ENCODE measurements around the gene SVIL.
"Not testable (repeated sequence)": the region's sequence is repeated elsewhere in the genome, so short reads cannot be mapped to it uniquely, and the experiment has no call there.

The SVIL gene

DNA sequence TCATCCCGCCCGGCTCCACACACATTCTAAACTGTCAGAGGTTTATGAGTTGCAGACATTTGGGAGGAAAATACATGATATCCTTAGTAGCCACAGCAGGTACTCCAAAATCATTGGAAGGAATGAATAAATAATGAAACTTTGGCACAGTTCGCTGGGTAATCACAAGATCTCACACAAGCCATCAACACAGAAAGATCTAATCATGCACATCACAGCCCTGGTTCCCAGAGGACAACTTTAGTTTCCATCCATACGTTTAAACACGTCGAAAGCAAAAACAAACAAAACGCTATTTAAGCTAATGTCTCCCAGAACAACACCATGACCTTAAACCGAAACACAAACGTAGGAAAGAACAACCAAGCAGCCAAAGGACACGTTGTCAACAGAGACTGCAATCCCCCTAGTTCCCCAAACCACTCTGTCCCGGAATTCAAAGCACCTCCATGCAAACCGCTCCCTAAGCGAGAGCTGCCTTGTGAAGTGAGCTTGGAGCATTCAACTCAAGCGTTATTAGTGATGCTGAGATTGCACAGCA is 12.3 kb downstream of the SVIL start:
- no peak overlapping the region for H3K4me3 ChIP-seq (ENCODE audit: low read depth, low read length)
- H3K4me1 ChIP-seq (ENCODE audit: control insufficient read depth, insufficient read depth, low read length, unreplicated experiment) = peaks cover 41% of the 10 kb centered on the region
- no peaks in the 10 kb centered on the region for H3K36me3 ChIP-seq (ENCODE audit: insufficient read depth, low read length)
- no peak overlapping the region for H2AFZ ChIP-seq (ENCODE audit: low read length, unreplicated experiment)
- H3K27me3 ChIP-seq (ENCODE audit: insufficient read depth, low read length) = no peaks in the 10 kb centered on the region
- H3K27ac ChIP-seq (ENCODE audit: low read depth, low read length) = no peak overlapping the region
- peaks cover 53% of the 10 kb centered on the region for H3K79me2 ChIP-seq (ENCODE audit: control insufficient read depth, insufficient read depth, low read length, unreplicated experiment)

DNA sequence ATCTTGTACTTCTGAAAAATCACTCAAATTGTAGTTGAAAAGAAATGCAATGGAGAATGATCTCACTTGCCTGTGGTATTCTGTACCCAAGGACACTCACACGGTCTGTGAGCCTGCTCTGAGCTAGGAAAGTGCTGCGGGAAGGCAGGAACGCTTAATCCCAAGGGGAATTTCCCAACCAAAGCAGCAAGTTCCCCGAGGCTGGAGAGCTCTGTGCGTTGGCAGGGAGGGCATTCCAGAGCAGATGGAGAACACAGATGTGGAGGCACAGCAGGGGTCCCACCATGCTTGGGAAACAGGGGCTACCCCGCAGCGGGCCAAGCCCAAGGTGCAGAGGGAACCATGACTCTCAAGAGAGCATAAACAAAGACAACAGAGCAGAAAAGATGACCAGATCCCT is 13.6 kb downstream of the SVIL start:
- Histone ChIP-seq H3K27me3 (ENCODE audit: insufficient read depth, low read length) (no peaks in the 10 kb centered on the region), H3K36me3 (ENCODE audit: insufficient read depth, low read length) (no peaks in the 10 kb centered on the region), H2AFZ (ENCODE audit: low read length, unreplicated experiment) (no peak overlapping the region), H3K4me1 (ENCODE audit: control insufficient read depth, insufficient read depth, low read length, unreplicated experiment) (peaks cover 36% of the 10 kb centered on the region), H3K27ac (ENCODE audit: low read depth, low read length) (peak overlapping the region; percentile 49; the same call in 1 of the 2 replicates), H3K79me2 (ENCODE audit: control insufficient read depth, insufficient read depth, low read length, unreplicated experiment) (peaks cover 51% of the 10 kb centered on the region), H3K4me3 (ENCODE audit: low read depth, low read length) (no peak overlapping the region)

DNA sequence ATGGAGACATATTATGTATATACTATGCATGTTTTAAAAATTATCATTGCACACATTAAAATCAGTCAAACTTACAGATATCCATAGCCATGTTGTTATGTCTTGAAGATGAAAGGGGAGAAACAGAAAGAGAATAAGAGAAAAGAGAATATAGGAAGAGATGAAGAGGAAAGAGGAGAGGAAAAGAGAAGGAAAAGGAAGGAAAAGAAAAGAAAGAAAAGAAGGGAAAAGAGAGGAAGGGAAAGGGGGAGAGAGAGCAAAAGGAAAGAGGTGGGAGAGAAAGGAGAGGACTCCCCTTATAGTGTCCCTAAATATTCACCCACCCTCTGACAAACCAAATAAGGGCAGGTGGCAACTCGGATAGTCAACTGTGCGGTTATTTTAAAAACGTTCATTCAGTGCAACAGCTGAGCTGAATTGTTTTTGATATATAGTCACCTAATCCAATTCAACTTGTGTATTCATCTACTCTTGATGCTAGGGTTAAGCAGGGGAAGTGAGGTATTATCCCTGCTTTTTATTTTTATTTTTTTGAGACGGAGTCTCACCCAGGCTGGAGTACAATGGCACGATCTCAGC is 14.6 kb downstream of the SVIL start:
- peaks cover 36% of the 10 kb centered on the region for H3K4me1 ChIP-seq (ENCODE audit: control insufficient read depth, insufficient read depth, low read length, unreplicated experiment)
- H3K27me3 ChIP-seq (ENCODE audit: insufficient read depth, low read length) = no peaks in the 10 kb centered on the region
- no peak overlapping the region for H3K27ac ChIP-seq (ENCODE audit: low read depth, low read length)
- H3K4me3 ChIP-seq (ENCODE audit: low read depth, low read length) = no peak overlapping the region
- H2AFZ ChIP-seq (ENCODE audit: low read length, unreplicated experiment) = no peak overlapping the region
- peaks cover 53% of the 10 kb centered on the region for H3K79me2 ChIP-seq (ENCODE audit: control insufficient read depth, insufficient read depth, low read length, unreplicated experiment)
- no peaks in the 10 kb centered on the region; the same call in 1 of the 2 replicates for H3K36me3 ChIP-seq (ENCODE audit: insufficient read depth, low read length)

DNA sequence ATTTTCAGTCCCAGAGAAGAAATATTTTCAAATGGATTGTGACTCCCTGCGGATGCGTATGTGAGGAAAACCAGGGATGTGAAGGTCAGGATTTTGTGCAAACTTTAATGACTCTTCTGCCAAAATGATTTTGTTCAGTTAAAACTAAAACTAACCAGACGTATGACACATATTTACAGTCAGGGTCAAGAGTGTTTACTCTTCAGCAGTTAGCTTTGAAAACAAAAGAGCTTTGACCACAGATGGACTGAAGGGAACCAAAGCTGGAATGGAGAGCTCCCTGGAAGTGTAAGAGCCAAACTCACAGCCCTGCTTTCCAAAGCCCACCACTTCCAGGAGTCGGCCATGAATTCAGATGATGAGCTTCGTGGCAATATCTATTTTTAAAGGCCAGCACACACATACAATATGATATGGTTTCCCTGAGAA is 15.5 kb downstream of the SVIL start:
- Histone ChIP-seq H3K36me3 (ENCODE audit: insufficient read depth, low read length) (no peaks in the 10 kb centered on the region; the same call in 1 of the 2 replicates), H3K79me2 (ENCODE audit: control insufficient read depth, insufficient read depth, low read length, unreplicated experiment) (peaks cover 53% of the 10 kb centered on the region), H3K27me3 (ENCODE audit: insufficient read depth, low read length) (no peaks in the 10 kb centered on the region), H3K27ac (ENCODE audit: low read depth, low read length) (peak overlapping the region; percentile 44), H3K4me3 (ENCODE audit: low read depth, low read length) (peak overlapping the region; percentile 56), H2AFZ (ENCODE audit: low read length, unreplicated experiment) (no peak overlapping the region), H3K4me1 (ENCODE audit: control insufficient read depth, insufficient read depth, low read length, unreplicated experiment) (peaks cover 35% of the 10 kb centered on the region)

DNA sequence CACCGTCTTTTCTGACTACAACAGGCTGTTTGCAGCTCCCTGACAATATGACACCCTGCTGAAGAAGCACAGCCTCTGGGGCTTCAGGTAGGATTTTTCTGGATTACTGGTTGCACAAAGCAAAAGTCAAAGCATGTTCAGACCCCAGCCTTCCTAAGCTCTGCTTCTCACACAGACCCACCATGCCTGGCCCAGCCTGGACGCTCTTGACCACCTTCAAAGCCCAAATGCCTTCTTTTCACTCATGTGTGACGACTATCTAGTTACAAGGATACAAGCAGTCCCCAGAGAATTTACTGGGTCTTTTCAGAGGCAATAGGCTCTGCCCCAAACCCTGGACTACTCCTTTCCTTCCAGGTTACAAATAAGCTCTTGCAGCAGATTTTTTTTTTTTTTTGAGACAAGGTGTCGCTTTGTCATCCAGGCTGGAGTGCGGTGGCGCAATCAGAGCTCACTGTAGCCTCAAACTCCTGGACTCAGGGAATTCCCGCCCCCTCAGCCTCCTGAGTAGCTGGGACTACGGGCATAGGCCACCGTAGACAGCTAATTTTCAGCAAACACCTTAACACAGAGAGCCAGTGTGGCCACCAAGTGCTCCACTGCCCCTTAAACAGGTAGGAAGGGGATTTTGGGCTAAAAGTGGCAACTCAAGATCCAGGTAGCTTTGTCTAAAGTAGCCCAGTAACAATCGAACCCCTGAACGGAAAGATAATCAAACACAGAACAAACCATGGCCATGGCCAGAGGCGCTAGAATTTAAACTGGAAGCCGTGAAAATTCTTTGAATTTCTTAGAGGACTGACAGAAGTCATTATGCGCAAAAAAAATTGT is 16.2 kb downstream of the SVIL start:
- H3K79me2 ChIP-seq (ENCODE audit: control insufficient read depth, insufficient read depth, low read length, unreplicated experiment) = peaks cover 55% of the 10 kb centered on the region
- H3K4me1 ChIP-seq (ENCODE audit: control insufficient read depth, insufficient read depth, low read length, unreplicated experiment) = peaks cover 32% of the 10 kb centered on the region
- no peak overlapping the region for H2AFZ ChIP-seq (ENCODE audit: low read length, unreplicated experiment)
- no peaks in the 10 kb centered on the region; the same call in 1 of the 2 replicates for H3K36me3 ChIP-seq (ENCODE audit: insufficient read depth, low read length)
- H3K4me3 ChIP-seq (ENCODE audit: low read depth, low read length) = peak overlapping the region; percentile 56
- peak overlapping the region; percentile 44 for H3K27ac ChIP-seq (ENCODE audit: low read depth, low read length)
- no peaks in the 10 kb centered on the region for H3K27me3 ChIP-seq (ENCODE audit: insufficient read depth, low read length)

DNA sequence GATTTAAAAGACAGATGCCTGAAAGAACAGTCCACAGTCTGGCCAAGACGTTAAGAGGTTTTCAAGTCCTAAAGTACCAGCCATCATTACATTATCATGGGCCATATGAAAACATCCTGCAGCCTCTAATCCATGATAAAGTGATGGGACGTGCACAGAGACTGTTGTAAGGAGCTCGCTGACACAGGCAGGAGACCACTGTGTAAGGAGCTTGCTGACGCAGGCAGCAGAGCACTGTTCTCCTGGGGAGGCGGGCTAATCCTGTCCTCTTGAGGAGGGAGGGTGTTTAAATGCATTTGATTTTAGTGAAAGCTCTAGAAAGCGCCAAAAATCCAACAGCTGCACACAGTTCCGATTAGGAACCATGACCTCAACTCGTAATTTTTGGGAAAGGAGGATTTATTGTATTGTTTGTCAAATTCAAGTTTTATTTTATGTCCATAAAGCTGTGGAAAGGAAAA is 16.9 kb downstream of the SVIL start:
- Histone ChIP-seq H3K4me1 (ENCODE audit: control insufficient read depth, insufficient read depth, low read length, unreplicated experiment) (peaks cover 32% of the 10 kb centered on the region), H3K27ac (ENCODE audit: low read depth, low read length) (no peak overlapping the region), H2AFZ (ENCODE audit: low read length, unreplicated experiment) (no peak overlapping the region), H3K36me3 (ENCODE audit: insufficient read depth, low read length) (no peaks in the 10 kb centered on the region; the same call in 1 of the 2 replicates), H3K4me3 (ENCODE audit: low read depth, low read length) (no peak overlapping the region), H3K79me2 (ENCODE audit: control insufficient read depth, insufficient read depth, low read length, unreplicated experiment) (peaks cover 57% of the 10 kb centered on the region), H3K27me3 (ENCODE audit: insufficient read depth, low read length) (no peaks in the 10 kb centered on the region)

DNA sequence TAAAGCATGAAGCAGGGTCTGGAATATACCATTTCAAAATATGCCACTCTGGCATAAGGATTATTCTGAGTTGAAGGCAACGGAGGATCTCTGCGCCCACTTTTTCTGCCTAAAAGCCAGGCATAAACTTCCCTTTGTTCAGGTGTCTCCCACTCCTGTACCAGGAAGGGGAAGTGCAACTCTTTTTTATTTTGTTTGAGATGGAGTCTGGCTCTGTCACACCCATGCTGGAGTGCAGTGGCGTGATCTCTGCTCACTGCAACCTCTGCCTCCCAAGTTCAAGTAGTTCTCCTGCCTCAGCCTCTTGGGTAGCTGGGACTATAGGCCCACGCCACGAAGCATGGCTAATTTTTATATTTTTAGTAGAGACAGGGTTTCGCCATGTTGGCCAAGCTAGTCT is 18.2 kb downstream of the SVIL start:
- Histone ChIP-seq H3K27ac (ENCODE audit: low read depth, low read length) (no peak overlapping the region), H3K4me3 (ENCODE audit: low read depth, low read length) (no peak overlapping the region), H3K27me3 (ENCODE audit: insufficient read depth, low read length) (no peaks in the 10 kb centered on the region), H3K79me2 (ENCODE audit: control insufficient read depth, insufficient read depth, low read length, unreplicated experiment) (peaks cover 46% of the 10 kb centered on the region), H2AFZ (ENCODE audit: low read length, unreplicated experiment) (no peak overlapping the region), H3K36me3 (ENCODE audit: insufficient read depth, low read length) (no peaks in the 10 kb centered on the region; the same call in 1 of the 2 replicates), H3K4me1 (ENCODE audit: control insufficient read depth, insufficient read depth, low read length, unreplicated experiment) (peaks cover 32% of the 10 kb centered on the region)

DNA sequence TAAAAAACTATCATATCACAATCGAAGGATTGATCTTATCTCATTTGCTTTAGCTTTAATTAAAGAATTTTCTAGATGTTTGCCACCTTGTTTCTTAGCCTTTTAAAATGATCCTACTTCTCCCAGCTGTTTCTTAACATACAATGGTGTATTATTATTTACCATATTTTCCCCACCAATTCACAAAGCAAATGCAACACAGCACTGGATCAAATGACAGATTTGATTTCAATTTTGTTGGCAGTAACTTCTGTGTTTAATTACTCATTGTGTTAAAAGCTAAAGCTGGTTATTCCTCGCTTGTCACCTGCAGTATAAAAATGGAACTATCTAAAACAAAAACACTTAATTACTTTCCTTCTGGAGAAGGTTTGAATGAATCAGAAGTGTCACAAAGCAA is 19.6 kb downstream of the SVIL start:
- Histone ChIP-seq H3K27ac (ENCODE audit: low read depth, low read length) (no peak overlapping the region), H3K27me3 (ENCODE audit: insufficient read depth, low read length) (no peaks in the 10 kb centered on the region), H3K4me1 (ENCODE audit: control insufficient read depth, insufficient read depth, low read length, unreplicated experiment) (peaks cover 24% of the 10 kb centered on the region), H3K79me2 (ENCODE audit: control insufficient read depth, insufficient read depth, low read length, unreplicated experiment) (peaks cover 34% of the 10 kb centered on the region), H3K36me3 (ENCODE audit: insufficient read depth, low read length) (no peaks in the 10 kb centered on the region; the same call in 1 of the 2 replicates), H3K4me3 (ENCODE audit: low read depth, low read length) (no peak overlapping the region), H2AFZ (ENCODE audit: low read length, unreplicated experiment) (no peak overlapping the region)

DNA sequence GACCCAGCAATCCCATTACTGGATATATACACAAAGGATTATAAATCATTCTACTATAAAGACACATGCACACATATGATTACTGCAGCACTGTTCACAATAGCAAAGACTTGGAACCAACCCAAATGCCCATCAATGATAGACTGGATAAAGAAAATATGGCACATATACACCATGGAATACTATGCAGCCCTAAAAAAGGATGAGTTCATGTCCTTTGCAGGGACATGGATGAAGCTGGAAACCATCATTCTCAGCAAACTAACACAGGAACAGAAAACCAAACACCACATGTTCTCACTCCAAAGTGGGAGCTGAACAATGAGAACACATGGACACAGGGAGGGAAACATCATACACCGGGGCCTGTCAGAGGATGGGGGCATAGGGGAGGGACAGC is 20.5 kb downstream of the SVIL start:
- not testable (repeated sequence) for H3K36me3 ChIP-seq (ENCODE audit: insufficient read depth, low read length); H3K4me3 ChIP-seq (ENCODE audit: low read depth, low read length); H3K27ac ChIP-seq (ENCODE audit: low read depth, low read length); H3K27me3 ChIP-seq (ENCODE audit: insufficient read depth, low read length); H2AFZ ChIP-seq (ENCODE audit: low read length, unreplicated experiment)
- peaks cover 14% of the 10 kb centered on the region for H3K4me1 ChIP-seq (ENCODE audit: control insufficient read depth, insufficient read depth, low read length, unreplicated experiment)
- peaks cover 29% of the 10 kb centered on the region for H3K79me2 ChIP-seq (ENCODE audit: control insufficient read depth, insufficient read depth, low read length, unreplicated experiment)

DNA sequence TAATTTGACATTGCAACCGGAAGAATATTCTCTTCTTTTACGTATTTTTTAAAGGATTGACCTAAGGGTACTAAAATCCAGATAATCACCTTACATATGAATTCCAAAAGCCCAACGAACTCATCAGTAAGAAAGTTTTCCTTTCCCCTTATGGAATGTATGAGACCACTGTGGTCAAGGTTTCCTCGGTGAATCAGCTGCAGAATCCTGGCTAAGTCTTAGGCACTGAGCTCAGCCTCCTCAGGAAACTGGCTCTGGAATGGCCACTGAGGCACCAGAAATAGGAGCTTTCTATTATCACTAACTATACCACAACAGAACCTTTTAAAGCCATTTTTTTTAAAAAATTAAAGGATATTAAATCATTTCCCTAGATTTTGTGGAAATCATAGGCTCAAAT is 21.0 kb downstream of the SVIL start:
- no peak overlapping the region for H2AFZ ChIP-seq (ENCODE audit: low read length, unreplicated experiment)
- H3K4me3 ChIP-seq (ENCODE audit: low read depth, low read length) = no peak overlapping the region
- H3K27me3 ChIP-seq (ENCODE audit: insufficient read depth, low read length) = no peaks in the 10 kb centered on the region
- H3K27ac ChIP-seq (ENCODE audit: low read depth, low read length) = no peak overlapping the region
- H3K4me1 ChIP-seq (ENCODE audit: control insufficient read depth, insufficient read depth, low read length, unreplicated experiment) = peaks cover 9% of the 10 kb centered on the region
- H3K36me3 ChIP-seq (ENCODE audit: insufficient read depth, low read length) = peaks cover 9% of the 10 kb centered on the region; the same call in 1 of the 2 replicates
- H3K79me2 ChIP-seq (ENCODE audit: control insufficient read depth, insufficient read depth, low read length, unreplicated experiment) = peaks cover 27% of the 10 kb centered on the region

Measured in ACC112 (cell line).